SJSA1 (cell line): Measurements from ENCODE around the gene DDRGK1. TPM values are rescaled to one million over a fixed set of nuclear protein-coding genes. Genes with fewer than 3 reads are reported as not detected.
"Not testable (repeated sequence)": the region's sequence is repeated elsewhere in the genome, so short reads cannot be mapped to it uniquely, and the experiment has no call there.

Source experiments
- DNase-seq, 2 experiments: peaks; one replicate each; pipeline ENCODE4 v3.0.0-alpha.2; 2015 to 2020; ENCODE audit warnings: low spot score in 2 of 2, low read depth in 1 of 2
- H3K27ac ChIP-seq: fragments of 250-450 bp; sonication (Bioruptor Pico); 2 replicates; pipeline ENCODE4 v1.5.1; 2020; ENCODE audit warnings: mild to moderate bottlenecking, moderate library complexity
- H3K27me3 ChIP-seq: fragments of 250-450 bp; sonication (Bioruptor Pico); replicated peaks from 2 replicates; pipeline ENCODE4 v1.5.1; 2020; ENCODE audit warnings: mild to moderate bottlenecking, moderate library complexity
- H3K36me3 ChIP-seq: fragments of 250-450 bp; sonication (Bioruptor Pico); 2 replicates; pipeline ENCODE4 v1.5.1; 2020; ENCODE audit warnings: mild to moderate bottlenecking
- H3K4me1 ChIP-seq: fragments of 250-450 bp; sonication (Bioruptor Pico); replicated peaks from 2 replicates; pipeline ENCODE4 v1.6.1; 2021; ENCODE audit warnings: mild to moderate bottlenecking
- H3K4me3 ChIP-seq: fragments of 250-450 bp; sonication (Bioruptor Pico); 2 replicates; pipeline ENCODE4 v1.5.1; 2020; ENCODE audit warnings: mild to moderate bottlenecking
- H3K9me3 ChIP-seq: fragments of 250-450 bp; sonication (Bioruptor Pico); replicated peaks from 2 replicates; pipeline ENCODE4 v1.5.1; 2020; ENCODE audit warnings: mild to moderate bottlenecking
- total RNA-seq: library from RNA; depleted of rRNA; stranded (reverse); fragments of >200 nt; shearing (Covaris generic); gene quantifications from 2 replicates; pipeline ENCODE4 v1.2.3, GENCODE V29; 2014

The DDRGK1 gene
- total RNA-seq, 1 experiment from 2014 or later: 29.1 TPM

DNA sequence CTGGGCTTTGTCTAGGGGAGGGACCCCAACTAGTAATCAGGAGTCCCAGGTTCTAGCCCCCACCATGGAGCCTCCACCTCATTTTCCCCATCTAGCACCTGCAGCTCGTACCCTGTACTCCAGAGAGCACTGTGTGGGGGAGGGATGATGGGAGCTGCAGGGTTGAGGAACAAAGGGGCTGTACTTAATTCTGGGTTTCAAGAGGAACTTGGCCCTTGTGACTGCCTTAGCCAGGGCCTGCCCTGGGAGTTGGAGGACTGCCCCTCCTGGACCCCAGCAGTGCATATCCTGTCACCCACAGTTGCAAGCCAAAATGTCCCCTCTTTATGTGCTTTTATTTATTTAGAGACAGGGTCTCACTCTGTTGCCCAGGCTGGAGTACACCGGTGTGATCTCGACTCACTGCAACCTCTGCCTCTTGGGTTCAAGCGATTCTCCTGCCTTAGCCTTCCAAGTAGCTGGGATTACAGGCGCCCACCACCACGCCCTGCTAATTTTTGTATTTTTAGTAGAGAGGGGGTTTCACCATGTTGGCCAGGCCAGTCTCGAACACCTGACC is 11.0 kb upstream of the DDRGK1 start:
- not testable (repeated sequence) for H3K4me3 ChIP-seq, H3K27me3 ChIP-seq, DNase-seq, H3K9me3 ChIP-seq, H3K27ac ChIP-seq, H3K4me1 ChIP-seq
- H3K36me3 ChIP-seq: peaks cover 50% of the 10 kb centered on the region

DNA sequence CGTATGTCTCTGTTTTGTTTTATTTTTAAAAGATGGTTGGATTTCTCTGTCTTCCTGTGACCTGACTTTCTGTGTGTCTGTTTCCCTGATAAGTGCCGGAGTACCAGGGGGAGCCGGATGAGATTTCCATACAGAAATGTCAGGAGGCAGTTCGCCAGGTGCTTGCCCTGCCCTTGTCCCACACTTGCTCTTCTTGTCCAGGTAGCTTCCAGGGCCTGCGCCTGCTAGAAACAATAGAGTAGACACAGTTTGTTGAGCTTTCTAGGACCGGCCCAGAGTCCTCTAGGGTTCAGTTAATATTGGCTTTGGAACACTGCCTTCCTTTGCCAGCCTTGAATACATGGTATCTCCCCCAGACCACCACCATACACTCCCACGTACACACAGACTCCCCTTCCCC is 8.7 kb upstream of the DDRGK1 start:
- no peak for DNase-seq
- peaks cover 44% of the 10 kb centered on the region for H3K36me3 ChIP-seq
- H3K4me3 ChIP-seq: no peak overlapping the region
- H3K4me1 ChIP-seq: peaks cover 16% of the 10 kb centered on the region
- H3K27me3 ChIP-seq: no peaks in the 10 kb centered on the region
- H3K9me3 ChIP-seq: no peaks in the 10 kb centered on the region
- H3K27ac ChIP-seq: no peak overlapping the region

DNA sequence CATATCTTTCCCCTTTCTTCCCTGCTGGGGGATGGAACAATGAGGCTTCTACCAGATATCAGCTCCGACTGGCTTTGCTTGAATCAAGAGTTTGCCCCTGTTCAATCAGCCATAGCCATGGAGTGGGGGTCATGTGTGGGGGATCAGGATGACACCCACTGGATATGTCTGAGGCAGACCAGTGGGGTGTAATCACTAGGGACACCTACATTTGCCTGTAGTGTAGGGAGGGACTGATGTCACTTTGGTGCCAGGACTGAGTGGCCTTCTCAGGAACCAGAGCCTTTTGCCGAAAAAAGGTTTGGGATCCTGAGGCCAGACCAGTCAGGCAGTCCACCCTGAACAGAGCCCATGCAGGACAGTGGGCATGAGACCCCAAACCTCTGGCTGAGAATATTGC is 5.9 kb upstream of the DDRGK1 start:
- Histone ChIP-seq H3K27me3 (no peaks in the 10 kb centered on the region), H3K36me3 (peaks cover 32% of the 10 kb centered on the region), H3K27ac (0 out of 2 replicates have a peak overlapping the region, but pooled peaks have one; percentile 88), H3K4me3 (peak overlapping the region; percentile 92), H3K9me3 (no peaks in the 10 kb centered on the region), H3K4me1 (peaks cover 15% of the 10 kb centered on the region)
- no peak for DNase-seq

DNA sequence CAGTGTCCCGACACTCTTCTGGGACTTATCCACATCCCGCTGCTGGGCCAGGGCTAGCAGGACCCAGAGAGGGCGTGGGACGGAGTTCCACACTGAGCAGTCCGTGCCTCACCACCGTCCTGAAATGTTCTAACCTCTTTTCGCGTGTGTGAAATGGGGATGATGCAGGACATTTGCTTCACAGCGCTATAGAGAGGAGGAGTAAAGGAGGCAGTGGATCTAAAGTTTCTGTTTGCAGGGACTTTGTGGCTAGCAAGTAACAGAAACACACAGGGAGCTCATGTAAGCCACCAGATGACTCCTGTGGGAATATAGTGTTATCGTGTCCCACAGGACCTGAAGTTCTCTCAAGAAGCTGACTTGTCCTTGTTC is 5.5 kb upstream of the DDRGK1 start:
- H3K36me3 ChIP-seq: peaks cover 29% of the 10 kb centered on the region
- H3K4me3 ChIP-seq: peak overlapping the region; percentile 92
- no peaks in the 10 kb centered on the region for H3K9me3 ChIP-seq
- peaks cover 15% of the 10 kb centered on the region for H3K4me1 ChIP-seq
- peak overlapping the region; percentile 88; the same call in 1 of the 2 replicates for H3K27ac ChIP-seq
- DNase-seq: no peak
- H3K27me3 ChIP-seq: no peaks in the 10 kb centered on the region

DNA sequence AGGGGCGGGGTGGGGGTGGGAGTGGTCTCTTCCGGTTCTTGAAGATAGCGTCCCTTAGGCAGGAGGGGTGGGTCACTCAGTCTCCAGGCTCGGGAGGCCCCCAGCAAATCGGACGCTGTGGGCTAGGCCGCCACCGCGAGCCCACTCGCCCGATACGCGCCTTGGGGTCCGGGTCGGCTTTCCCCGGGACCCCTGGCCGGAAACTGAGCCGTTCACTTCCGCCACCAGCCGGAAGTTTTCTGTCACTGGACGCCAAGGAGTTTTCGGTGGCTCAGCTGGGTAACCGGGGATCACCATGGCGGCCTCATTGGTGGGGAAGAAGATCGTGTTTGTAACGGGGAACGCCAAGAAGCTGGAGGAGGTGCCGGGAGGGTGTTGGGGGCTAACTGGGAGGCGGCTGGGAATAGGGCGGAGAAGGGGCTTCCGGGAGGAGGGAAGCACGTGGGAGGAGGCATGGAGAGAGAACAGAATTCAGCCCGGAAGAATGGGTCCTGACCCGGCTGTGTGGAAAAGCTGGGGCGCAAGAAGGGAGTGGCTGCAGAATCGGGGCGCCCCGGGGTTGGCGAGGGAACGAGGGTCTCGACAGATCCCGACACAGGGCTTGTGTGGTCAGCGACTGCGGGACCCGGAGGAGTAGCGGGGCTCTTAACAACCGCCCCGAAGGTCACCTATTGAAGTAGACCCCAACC is 4.9 kb upstream of the DDRGK1 start, which contains the start of gene ITPA:
Gene ITPA, plus strand, starts transcription at position 242 of the 689 bp plus-strand sequence. Its CDS starts 54 bp downstream, at position 296.
- peak; percentile 60 to 61 for DNase-seq
- peak within 1 kb of the TSS; percentile 88 for H3K27ac ChIP-seq
- no peaks in the 10 kb centered on the region for H3K27me3 ChIP-seq
- no peaks in the 10 kb centered on the region for H3K9me3 ChIP-seq
- H3K4me3 ChIP-seq: peak within 1 kb of the TSS; percentile 92
- H3K4me1 ChIP-seq: peaks cover 15% of the 10 kb centered on the region
- H3K36me3 ChIP-seq: peaks cover 26% of the 10 kb centered on the region

DNA sequence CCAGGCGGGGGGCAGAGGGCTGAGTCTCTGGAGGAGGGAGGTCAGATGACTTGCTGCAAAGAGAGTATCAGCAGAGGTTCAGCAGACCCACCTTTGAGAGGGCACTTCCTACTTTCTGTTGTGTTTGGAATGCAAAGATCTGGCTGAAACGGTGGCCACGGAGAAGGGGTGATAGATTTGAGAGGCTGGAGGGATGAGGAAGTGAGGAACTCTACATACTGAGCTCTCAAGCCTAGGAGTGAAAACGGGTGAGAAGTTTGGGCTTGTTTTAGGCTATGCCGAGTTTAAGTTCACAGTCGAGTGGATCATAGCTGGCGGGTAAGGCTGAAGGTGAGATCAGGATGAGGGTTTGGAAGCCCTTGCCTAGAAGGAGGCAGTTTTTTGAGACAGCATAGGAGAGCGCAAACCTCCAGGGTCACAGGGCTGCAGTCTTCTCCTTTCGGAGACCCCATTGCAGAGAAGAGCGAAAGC is 4.3 kb upstream of the DDRGK1 start:
- Histone ChIP-seq H3K27ac (peak overlapping the region; percentile 88), H3K4me3 (peak overlapping the region; percentile 92), H3K27me3 (no peaks in the 10 kb centered on the region), H3K36me3 (peaks cover 23% of the 10 kb centered on the region), H3K4me1 (peaks cover 17% of the 10 kb centered on the region), H3K9me3 (no peaks in the 10 kb centered on the region)
- no peak for DNase-seq

DNA sequence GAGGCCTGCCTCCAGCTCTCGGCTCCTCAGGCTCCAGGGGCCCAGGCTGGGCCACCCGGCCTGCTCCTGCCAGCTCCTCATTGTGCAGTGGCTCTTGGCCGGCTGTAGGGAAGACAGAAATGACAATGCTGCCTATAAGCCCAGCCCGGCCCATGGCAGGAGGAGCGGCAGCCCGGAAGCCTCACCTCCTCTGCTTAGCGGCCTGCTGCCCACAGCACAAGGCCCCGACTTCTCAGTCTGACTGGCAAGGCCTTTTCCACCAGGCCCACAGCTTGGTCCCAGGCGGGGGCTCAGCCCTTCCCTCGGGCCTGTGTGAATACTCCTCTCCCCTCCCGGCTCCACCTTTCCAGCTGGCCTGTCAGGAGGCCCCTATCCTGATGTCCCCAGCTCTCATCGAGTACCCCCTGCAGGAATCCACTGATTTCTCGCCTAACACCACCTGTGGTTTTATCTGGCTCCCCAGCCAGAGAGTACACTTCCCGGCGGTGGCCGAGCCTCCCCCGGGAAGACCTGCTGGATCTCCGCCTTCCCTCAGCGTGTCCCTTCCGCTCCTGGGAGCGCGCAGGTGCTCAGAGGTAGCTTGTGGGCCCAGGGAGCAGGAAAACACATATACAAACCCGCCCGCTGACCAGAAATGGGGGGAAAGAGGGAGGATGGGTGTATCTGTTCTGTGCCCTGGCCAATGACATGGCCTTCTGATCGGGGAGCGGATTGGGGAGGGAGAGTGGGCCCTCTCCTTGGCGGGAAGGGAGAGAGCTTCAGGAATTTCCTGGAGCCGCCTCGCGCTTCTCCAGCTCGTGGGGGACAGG is 963 bp downstream of the DDRGK1 start:
- no peaks in the 10 kb centered on the region for H3K9me3 ChIP-seq
- peak in 1 of 2 experiments; percentile 19 for DNase-seq
- H3K27ac ChIP-seq: no peak overlapping the region
- peaks cover 36% of the 10 kb centered on the region for H3K36me3 ChIP-seq
- H3K4me3 ChIP-seq: peak overlapping the region; percentile 67
- H3K4me1 ChIP-seq: peaks cover 16% of the 10 kb centered on the region
- no peaks in the 10 kb centered on the region for H3K27me3 ChIP-seq

DNA sequence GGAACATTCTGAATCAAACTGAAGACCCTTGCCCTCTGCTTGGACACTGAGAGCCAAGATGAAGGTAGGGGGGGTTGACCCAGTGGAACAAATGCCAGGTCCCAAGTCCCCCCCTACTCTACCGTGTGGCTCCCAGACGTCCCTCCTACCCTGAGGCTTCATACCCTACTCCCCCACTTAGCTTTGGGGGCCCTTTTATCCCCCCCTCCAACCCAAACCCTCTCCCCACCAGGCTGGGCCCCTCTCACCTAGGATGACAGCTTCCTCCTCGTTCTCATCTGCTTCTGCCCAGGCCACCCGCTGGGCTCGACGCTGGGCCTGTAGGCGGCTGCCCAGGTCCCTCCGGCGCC is 1.5 kb downstream of the DDRGK1 start:
- Histone ChIP-seq H3K9me3 (no peaks in the 10 kb centered on the region), H3K27ac (no peak overlapping the region), H3K27me3 (no peaks in the 10 kb centered on the region), H3K4me3 (peak overlapping the region; percentile 67), H3K4me1 (peaks cover 11% of the 10 kb centered on the region), H3K36me3 (peaks cover 36% of the 10 kb centered on the region)
- DNase-seq: no peak

DNA sequence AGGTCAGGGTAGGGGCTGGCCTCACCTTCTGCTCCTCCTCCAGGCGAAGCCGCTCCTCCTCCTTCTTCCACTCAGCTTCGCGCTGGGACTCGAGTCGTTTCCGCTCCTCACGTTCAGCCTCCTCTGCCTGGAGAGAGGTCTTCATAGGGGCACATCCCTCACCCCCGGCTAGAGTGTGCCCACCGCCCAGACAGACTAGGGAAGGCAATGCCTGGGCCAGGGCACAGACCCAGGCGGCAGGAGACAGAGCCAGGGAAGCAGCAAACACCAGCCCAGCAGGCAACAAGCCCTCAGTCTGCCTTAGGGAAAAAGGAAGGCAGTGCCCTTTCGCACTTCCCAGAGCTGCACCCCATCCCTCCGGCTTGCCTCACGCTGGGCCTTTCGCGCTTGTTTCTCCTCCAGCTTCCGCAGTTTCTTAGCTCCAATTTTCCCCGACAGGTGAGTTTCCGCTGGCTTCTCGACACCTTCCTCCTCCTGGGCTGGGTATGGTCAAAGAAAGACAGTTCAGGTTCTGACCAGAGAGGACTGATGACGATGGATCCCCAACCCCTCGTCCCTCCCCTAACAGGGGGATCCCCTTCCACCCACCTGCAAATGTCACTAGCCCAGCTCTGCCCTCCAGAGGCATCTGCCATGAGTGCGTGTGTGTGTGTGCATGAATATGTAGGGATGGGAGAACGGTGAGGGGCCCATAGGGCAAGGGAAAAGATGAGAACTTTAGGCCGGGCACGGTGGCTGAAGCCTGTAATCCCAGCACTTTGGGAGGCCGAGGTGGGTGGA is 4.3 kb downstream of the DDRGK1 start:
- DNase-seq: no peak
- H3K27ac ChIP-seq: no peak overlapping the region
- peaks cover 37% of the 10 kb centered on the region for H3K36me3 ChIP-seq

DNA sequence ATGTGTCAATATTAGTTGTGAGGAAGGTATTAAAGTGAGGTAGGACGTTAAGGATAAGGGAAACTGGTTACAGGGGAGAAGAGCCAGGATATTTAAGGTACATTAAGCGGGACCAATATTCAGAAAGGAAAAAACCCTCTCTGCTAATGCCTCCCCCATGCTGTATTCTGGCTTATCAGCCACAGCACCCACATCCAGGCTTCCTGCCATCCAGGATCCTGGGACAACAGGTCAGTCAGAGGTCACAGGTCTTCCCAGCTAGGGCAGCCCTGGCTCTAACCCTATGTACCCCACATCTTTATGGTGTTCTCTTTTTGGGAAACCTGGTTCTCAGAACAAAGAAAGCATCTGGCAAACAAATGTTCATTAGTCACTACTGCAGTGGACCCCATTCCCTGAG is 5.3 kb downstream of the DDRGK1 start:
- no peak for DNase-seq
- H3K36me3 ChIP-seq: peaks cover 47% of the 10 kb centered on the region
- H3K4me1 ChIP-seq: peaks cover 11% of the 10 kb centered on the region
- no peak overlapping the region for H3K4me3 ChIP-seq
- H3K27ac ChIP-seq: no peak overlapping the region
- no peaks in the 10 kb centered on the region for H3K9me3 ChIP-seq
- H3K27me3 ChIP-seq: no peaks in the 10 kb centered on the region

More for the DNA sequence above, 4.3 kb downstream of the DDRGK1 start:
- H3K4me3 ChIP-seq: no peak overlapping the region
- H3K4me1 ChIP-seq: peaks cover 11% of the 10 kb centered on the region
- H3K9me3 ChIP-seq: no peaks in the 10 kb centered on the region
- H3K27me3 ChIP-seq: no peaks in the 10 kb centered on the region

DNA sequence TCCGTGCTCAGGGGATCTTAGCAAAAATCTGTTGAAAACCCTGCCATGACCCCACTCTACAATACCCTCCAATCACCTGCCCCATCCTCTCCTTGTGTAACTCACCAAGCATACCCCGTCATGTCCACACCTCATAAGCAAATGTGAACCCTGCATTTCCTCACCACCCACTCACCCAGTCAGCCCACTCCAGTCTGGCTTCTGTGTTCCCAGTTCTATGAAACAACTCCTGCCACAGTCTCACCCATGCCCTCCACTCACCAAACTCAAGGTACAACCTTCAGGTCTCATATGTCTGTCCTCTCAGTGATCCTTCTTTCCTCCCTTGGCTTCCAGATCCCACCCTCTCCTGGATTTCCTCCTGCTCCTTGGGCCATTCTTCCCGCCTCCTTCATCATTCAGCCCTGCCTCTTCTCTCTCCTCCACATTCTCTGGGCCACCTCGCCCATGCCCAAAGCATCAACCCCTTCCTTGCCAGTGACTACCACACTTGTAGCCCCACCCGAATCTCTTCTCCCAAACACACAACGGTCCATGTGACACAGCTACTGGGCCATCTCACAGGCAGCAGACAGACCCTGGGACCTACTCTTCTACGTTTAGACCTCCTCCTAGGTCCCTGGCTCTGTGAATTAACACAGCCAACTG is 8.8 kb downstream of the DDRGK1 start:
- H3K27me3 ChIP-seq: no peaks in the 10 kb centered on the region
- no peak overlapping the region for H3K27ac ChIP-seq
- peaks cover 45% of the 10 kb centered on the region for H3K36me3 ChIP-seq
- H3K4me3 ChIP-seq: no peak overlapping the region
- no peaks in the 10 kb centered on the region for H3K9me3 ChIP-seq
- H3K4me1 ChIP-seq: no peaks in the 10 kb centered on the region
- DNase-seq: no peak

DNA sequence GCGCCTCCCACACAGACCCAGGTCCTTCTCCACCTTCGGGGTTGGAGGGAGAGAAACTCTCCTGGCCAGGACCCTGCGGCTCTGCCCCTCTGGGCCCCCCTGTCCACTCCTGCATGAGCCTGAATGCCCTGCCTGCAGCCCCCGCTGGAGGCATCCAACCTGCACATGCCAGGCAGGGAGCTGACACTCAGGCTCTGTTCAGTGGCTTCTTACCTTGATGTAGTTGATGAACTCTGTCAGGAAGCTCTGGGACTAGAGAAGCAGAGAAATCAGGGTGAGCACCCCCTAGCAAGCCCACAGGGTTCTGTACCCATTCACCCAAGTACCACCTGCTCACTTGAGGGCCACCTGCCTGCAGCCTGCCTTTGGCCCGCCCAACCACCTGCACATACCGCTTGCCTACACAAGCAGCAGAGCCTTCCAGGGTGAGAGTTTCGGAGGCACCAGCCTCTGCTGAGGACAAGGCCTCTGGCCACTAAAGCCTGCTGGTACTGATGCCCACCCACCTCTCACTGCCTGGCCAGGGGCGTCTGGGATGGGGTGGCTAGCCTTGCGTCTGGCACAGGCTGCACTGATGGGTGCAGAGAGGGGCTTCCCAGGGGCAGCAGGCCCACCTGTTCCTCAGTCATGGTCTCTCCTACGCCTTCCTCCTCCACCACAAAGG is 9.7 kb downstream of the DDRGK1 start:
- Histone ChIP-seq H3K9me3 (no peaks in the 10 kb centered on the region), H3K36me3 (peaks cover 41% of the 10 kb centered on the region), H3K27me3 (no peaks in the 10 kb centered on the region), H3K4me3 (no peak overlapping the region), H3K4me1 (no peaks in the 10 kb centered on the region), H3K27ac (no peak overlapping the region)
- no peak for DNase-seq
